GM19240 (cell line): ENCODE results near the gene FAM81A.
"Not testable (repeated sequence)": the region's sequence is repeated elsewhere in the genome, so short reads cannot be mapped to it uniquely, and the experiment has no call there.

ENCODE experiments used
- DNase-seq: peaks from one replicate; pipeline ENCODE4 v3.0.0; 2011; ENCODE audit warnings: low spot score; ENCODE audit not compliant: insufficient read length

The FAM81A gene

DNA sequence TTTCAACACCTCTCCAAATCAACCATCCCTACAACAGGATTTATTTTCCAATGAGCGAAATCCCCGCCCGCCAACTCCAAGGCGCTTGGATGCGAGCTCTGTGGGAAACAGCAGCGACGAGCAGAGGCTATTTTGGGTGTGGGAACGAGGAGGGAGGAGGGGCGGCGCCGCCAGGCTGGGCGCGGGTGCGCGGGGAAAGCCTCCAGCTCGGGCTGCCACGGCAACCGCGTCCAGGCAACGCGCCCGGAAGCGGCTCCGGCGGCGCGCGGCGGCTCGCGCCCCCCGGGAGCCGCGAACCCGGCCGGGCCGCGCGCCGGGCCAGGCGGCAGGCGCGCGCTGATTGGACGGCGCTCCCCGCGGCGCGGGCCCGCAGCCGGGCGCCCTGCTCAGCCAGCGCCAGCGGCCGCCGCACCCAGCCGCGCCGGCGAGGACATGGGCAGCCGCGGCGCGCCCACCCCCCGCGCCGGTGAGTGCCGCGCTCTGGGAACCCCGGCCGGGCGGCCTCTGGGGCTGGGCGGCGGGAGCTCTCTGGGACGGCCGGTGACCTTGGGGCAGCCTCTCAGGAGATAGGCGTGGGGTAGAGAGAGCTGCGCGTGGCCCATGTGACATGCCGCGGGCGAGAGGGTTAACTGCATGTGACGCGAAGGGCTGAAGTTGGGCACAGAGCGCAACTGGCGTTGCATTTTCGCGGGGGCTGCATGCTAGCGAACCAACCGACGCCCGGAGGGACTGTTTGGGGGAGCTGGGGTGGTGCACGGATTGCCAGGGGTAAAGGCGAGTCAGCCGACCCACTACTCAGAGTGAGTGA lies at the start of gene FAM81A:
Gene FAM81A, plus strand, starts transcription at position 370 of the 808 bp plus-strand sequence. CDS start 20,441 bp downstream, outside the sequence.
- DNase-seq = peak; percentile 88

DNA sequence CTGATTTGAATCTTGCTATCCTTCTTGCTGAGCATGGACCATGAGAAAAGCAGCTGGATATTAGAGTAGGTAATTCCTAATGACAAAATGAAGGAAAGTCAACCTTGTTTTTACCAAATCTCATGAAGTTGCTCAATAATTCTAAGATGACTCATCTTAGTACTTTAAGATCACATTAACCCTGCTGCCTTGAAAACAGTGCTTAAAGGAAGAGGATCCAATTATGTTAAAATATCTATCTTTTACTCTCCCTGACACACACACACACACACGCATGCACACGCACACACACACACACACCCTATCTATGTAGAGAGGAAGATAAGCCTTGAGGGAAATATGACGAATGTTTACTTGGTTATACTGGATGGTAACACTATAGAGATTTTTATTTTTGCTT lies 49.3 kb upstream of the FAM81A start:
- DNase-seq = no peak

- DNase-seq = no peak
Observed at GRCh38 chr15:59392299-59392698, 45.7 kb upstream of the FAM81A start.

GRCh38 chr15:59394166-59394661 lies 43.8 kb upstream of the FAM81A start:
- no peak for DNase-seq

DNA sequence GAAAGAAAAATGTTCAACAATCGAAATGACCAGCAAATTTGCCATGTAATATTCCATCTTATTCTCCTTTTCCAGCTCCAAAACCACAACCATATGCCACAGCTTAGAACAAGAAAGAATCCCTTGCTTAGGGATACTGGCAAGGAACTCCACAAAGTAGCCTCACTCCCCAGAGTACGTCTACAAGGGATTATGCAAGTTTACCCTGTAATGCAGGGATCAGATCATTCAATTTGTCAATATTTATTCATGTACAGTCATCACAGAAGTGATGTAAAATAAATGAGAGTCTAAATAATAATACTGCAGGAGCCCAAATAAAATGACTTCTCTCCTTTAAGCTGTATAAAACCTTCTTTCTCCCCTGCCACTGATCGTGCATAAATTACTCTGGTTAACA lies 41.8 kb upstream of the FAM81A start:
- no peak for DNase-seq

- DNase-seq = no peak
Observed at GRCh38 chr15:59396679-59397078, 41.3 kb upstream of the FAM81A start.

DNA sequence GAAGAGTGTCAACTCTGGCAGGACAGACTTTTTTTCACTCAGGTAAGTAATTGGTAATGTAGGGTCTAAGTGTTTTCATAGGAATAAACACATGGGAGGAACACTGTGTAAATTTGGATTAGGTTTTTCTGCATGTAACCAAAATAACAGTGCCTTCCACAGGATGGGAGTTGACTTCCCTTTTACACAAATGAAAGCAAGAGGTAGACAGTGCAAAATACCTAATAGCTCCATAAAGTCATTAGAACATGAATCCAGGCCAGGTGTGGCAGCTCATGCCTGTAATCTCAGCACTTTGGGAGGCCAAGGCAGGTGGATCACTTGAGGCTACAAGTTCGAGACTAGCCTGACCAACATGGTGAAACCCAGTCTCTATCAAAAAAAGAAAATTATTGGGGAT lies 39.8 kb upstream of the FAM81A start:
- DNase-seq = no peak

- DNase-seq = peak; percentile 48
Observed at GRCh38 chr15:59399465-59400102, 38.4 kb upstream of the FAM81A start.

DNA sequence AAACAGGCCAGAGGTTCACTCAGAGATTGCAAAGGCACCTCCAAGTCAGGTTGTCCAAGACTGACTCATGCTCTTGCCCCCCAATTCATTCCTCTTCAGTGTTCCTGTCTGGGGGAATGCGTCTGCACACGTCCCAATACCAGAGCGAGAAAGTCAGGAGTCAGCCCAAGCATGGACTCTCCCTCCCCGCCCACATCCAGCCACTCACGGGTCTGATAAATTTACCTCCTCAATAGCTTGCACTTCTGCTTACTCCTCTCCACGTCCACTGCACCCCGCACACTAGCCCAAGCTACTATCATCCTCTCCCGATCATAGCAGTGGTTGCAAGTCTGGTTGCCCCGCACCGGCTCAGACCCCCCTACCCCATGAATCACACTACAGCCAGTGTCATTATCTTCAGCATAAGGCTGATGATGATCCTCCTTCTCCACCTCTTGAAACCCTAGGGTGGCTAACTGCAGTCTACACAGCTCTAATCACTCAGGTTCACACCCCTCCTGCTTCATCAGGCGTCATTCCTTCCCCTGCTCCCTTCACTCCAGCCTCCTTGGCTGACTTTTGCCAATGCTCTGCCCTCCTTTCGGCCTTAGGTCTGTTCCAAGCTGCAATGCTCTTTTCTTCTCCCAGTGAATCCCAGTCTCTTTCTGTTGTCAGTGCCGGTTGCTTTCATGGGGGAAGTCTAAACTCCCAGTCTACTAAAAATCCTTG lies 37.7 kb upstream of the FAM81A start:
- no peak for DNase-seq

DNA sequence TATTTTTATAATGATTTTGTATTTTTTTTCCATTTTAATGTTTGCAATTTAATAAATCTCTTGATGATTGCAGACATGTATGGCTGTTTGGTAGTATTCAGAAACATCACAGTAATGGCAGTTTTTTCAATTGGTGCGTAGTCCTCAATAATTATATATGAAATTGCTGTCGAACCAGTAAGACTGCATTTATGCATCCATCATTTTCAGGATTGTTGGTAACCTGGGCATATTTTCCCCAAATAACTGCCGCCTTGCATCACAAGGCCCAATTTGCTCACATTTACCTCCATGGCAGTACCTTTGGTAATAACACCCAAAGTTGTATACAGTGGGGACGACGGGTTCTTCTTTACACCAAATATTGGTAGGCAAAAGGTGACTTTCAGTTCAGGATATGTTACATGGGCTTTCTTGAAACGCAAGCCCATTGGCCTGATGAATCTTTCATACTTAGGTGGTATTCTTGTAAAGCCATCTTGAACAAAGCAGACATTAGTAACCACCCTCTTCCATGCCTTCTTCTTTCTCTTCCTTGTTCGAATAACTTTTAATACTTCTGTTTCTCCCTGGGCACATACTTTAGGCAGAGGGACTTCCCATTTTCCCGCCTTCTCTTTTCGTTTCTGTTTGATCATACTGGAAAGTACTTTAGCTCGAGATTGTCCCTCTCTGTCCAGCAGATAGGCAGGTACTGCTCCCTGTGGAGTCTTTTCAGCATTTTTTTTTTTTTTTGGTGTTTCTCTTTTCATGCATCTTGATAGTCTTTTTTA lies 36.7 kb upstream of the FAM81A start:
- DNase-seq = not testable (repeated sequence)

GRCh38 chr15:59401824-59402569 lies 36.0 kb upstream of the FAM81A start:
- no peak for DNase-seq

DNA sequence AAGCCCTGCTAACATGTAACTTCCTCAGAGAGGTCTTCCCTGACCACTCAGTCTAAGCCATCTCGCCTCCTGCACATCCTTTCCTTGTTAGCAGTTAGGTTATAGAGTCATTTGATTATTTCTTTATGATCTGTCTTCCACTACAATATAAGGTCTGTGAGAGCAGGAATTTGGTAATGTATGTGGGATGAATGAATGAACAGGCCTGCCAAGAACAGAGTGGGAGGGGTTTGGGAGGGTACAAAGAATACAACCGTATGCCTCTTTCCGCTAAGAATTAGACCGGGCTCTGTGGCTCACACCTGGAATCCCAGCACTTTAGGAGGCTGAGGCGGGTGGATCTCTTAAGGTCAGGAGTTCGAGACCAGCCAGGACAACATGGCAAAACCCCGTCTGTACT lies 32.9 kb upstream of the FAM81A start:
- DNase-seq = no peak

GRCh38 chr15:59406446-59406845 lies 31.5 kb upstream of the FAM81A start:
- no peak for DNase-seq

- DNase-seq = no peak
Observed at GRCh38 chr15:59407946-59408345, 30.0 kb upstream of the FAM81A start.

DNA sequence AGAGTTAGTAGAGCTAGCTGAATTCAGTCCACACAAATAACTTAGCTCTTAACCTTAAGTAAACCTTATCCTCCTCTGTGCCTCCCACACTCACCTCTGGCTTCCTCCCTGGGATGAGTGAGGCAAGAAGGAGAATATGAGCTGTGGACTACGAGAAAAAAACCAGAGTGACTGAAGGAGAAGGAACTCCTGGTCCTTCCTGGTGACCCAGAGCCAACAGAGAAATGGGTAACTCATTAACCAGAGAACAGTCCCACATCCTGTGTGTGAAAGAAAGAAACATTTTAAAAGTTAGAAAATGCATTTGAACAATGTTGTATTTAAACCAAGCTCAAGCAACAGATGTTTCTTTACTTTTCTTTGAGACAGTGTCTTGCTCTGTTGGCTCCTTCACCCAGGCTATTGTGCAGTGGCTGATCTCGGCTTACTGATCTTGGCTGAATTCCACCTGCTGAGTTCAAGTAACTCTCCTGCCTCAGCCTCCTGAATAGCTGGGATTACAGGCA lies 27.5 kb upstream of the FAM81A start:
- no peak for DNase-seq

GRCh38 chr15:59413577-59413976 lies 24.4 kb upstream of the FAM81A start:
- no peak for DNase-seq

DNA sequence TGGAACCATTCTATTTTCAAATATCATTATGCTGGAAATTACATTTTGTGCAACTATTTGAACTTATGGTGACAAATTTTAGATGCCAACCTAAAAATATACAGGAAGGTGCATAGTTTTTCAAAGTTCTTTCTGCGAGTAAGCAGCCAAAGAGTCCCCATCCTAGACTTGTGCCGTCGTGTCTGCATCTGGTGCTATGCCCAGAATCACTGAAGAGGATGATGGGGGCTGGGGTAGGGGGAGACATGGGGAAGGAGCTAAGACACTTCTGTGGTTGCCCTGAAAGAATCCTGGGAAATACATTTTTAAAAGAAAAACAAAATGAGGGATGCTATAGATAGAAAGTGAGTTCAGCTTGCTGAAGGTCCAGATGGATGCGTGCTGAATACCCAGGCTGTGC lies 21.2 kb upstream of the FAM81A start:
- DNase-seq = no peak

DNA sequence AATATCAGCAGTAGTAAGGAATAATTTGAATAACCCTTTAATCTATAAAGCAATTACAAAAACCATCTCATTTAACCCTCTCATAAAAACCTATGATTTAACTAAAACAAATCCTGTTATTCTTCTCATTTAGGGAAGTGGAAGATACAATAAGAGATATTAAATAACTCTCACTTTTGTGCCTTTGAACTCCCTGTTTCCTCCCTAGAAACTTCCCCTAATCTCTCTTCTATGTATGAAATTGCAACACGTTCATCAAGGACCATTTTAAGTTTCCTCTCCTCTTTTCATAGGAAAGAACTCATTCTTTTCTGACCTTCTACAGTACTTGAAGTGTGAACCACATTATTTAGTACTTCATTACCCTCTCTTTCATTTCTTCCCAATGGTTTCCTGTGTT lies 18.8 kb upstream of the FAM81A start:
- no peak for DNase-seq

DNA sequence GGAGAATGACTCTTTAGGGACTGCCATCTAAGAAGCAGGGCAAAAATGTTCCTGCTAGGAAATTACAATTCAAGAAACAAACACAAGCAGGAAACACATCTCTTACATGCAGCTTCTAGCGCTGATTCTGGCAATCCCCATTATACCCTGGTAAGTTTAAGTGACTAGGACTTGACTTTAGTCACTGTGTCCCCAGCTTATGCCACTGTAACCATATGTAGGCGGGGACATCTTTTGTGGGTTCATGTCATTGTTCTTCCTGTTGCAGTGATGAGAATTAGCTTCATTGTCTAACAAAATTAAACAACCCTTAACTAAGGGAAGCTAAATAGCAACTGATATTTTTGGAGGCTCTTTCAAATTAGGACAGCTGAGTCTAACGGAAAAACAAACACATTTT lies 17.9 kb upstream of the FAM81A start:
- DNase-seq = no peak

- no peak for DNase-seq
Observed at GRCh38 chr15:59420986-59421618, 16.9 kb upstream of the FAM81A start.
